KBM-7 (cell line): Measurements from ENCODE around the gene EPB41.

Experiments
- DNase-seq: peaks from one replicate; pipeline ENCODE4 v3.0.0-alpha.2; 2015
- in situ Hi-C: fragments of 300-500 bp; cut with MboI; formaldehyde crosslinking; loops from 2 replicates; pipeline ENCODE4 v1.14.3; 2020; ENCODE audit warnings: low sequenced_read_pairs, low pct_unique_long_range_greater_than_20kb, mixed read lengths

The EPB41 gene

DNA sequence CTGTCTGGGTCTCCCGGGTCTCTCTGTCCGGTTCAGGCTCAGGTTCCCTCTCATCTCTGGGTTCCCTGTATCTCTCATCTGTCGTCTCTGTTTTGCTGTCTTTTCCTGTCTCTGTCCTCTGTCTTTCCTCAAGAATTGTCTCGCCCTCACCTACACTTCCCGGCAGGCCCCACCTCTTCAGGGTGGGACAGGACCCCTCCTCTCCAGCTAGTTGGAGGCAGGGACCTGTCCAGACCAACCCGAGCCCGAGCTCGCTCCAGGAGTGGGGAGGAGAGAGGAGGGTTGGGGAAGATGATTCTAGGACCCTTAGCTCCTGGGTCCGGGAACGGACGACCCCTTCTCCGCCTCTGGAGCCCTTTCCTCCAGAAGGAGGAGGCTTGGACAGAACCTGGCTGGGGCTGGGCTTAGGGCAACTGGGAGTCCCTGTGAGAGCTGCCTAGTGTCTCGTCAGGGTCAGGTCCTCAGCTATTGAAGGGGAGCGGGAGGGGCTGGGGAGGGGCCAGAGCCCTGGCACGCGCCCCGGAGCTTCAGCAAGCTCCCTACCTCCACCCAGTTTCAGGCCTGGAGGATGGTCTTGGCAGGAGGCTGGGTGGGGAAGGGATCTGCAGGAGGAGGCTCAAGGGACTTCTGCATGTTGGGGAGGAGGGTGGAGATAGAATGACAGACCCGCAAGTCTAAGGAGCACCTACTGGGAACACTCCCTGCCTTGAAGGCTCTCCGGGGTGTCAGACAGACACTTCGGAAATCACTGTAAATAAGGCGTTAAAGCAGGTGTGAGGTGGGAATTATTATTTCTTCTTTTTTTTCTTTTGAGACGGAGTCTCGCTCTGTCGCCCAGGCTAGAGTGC, 26.3 kb upstream of the EPB41 start:
- in situ Hi-C loops = loop anchor here (10.0 to 25.0 kb wide), 2 partner anchors 147 to 299 kb away; partner anchors contain the start of gene SRSF4
- peak; percentile 40 for DNase-seq

DNA sequence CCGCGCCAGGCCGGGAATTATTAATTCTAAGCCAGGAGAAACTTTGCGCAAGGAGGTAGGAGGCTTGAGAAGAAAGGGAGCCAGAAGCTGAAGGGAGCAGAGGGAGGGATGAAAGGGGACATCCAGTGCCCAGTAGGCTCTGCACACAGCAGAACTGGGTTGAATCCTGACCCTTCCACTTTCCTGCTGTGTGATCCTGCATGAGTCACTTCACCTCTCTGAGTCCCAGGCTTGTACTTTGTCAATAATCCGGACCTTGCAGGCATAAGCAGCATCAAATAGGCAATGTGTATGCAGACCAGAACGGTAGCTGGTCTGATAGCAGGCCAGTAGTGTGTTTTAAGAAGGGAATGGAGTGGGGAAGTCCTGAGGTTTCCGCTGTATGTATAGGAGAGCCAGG, 25.5 kb upstream of the EPB41 start:
- no peak for DNase-seq
- in situ Hi-C loops = loop anchor here (10.0 to 25.0 kb wide), 2 partner anchors 146 to 298 kb away; partner anchors contain the start of gene SRSF4

DNA sequence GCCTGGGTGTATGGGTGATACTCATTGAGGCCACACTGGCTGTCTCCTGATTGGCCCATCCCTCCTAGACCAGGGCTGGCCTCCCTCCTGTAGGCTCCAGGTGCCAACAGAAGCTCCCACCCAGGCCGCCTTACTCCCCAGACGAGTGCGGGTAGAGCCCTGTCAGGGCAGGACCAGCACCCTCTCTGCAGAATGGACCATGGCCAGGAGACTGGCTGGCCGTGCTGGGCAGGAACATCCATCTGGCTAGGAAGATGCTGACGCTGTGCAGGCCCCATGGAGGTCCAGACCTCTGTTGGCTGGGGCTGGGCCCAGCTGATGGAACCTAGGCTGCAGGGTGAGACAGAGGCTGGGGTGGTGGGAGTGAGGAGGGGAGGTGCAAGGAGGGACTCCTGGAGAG, 25.0 kb upstream of the EPB41 start:
- DNase-seq = no peak
- in situ Hi-C loops = loop anchor here (10.0 to 25.0 kb wide), 2 partner anchors 145 to 298 kb away; partner anchors contain the start of gene SRSF4

DNA sequence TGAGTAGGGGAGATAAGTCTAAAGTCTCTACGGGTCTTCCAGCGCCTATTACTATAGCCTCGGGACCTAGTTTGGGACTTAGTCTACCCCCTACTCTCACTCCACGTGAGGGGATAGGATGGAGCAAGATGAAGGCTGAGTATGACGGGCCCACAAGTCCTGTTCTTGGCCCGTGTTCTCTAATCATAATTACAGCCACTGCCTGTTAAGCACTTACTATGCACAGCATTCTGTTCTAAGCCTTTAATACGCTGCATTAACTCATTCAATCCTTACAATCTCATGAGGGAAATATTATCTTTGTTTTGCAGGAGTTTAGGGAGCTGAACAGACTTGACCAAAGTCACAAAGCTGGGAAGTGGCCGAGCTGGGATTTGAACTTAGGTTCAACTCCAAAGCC, 23.9 kb upstream of the EPB41 start:
- no peak for DNase-seq
- in situ Hi-C loops = loop anchor here (25.0 kb wide), 1 partner anchor 297 kb away; the partner anchor contains the start of gene SRSF4

DNA sequence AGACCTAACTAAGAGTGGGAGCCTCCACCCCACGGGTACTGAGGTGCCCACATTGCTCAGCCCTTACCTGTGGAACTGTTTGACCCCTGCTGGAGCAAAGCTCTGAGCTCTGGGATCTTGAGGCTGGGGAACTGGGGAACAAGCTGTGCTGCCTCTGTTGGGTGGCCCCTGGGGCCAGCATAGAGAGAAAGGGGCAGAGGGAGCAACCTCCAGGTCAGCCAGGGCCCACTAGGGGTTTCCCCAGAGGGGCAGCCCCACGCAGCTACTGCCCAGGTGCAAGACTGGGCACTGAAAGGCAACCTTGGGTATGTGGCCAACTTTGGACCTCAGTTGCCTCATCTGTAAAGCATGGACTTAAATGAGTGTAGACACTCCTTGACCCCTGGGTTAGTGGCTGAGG, 23.5 kb upstream of the EPB41 start:
- in situ Hi-C loops = loop anchor here (25.0 kb wide), 1 partner anchor 296 kb away; the partner anchor contains the start of gene SRSF4
- DNase-seq = no peak

DNA sequence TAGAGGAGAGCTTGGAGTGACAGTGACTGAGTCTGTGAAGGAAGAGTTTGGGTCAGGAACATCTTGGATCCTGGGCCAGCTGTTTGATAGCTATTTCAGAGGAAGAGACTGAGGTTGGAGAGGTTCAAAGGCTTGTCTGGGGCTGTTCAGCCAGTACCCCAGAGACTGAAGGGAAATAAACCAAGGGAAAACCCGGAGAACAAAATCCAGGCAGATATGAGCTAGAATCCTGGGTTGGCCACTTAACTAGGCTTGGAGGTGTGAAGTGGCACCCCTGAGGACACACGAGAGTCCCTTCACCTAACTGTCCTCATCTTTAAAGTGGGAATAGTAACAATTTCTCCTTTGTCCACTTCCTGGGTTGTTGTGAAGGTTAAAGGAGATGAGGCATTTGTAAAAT, 23.1 kb upstream of the EPB41 start:
- in situ Hi-C loops = loop anchor here (25.0 kb wide), 1 partner anchor 296 kb away; the partner anchor contains the start of gene SRSF4
- no peak for DNase-seq

DNA sequence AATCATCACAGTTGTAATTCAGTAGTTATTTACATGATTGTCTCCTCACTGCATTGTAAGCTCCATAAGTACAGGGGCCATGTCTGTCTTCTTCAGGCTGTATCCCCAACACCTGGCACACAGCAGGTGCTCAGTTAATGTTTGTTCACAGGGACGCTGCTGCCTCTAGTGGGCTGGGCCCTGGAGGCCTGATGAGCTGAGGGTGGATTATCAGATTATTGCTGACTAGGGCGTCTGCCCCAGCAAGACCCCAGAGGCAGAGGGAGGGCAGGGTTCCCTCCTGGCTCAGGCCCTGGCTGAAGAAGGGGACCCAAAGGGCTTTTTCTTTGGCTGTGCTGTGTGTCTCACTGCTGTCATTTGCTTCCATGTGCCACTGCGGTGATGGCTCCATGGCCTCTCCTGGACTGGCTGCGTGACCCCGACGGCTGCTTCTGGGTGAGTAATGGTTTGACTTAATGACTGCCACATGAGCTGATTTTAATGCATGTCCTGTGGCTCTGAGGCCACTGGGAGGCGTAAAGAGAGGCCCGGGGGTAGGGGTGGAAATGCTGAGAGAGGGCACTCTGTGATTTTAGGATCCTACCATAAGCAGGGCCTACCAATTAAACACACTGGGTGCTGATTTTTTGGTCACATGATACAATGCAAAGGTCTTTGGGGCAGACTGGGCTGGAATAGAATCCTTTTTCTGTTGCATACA, 20.8 kb upstream of the EPB41 start:
- no peak for DNase-seq
- in situ Hi-C loops = loop anchor here (25.0 kb wide), 1 partner anchor 294 kb away; the partner anchor contains the start of gene SRSF4

DNA sequence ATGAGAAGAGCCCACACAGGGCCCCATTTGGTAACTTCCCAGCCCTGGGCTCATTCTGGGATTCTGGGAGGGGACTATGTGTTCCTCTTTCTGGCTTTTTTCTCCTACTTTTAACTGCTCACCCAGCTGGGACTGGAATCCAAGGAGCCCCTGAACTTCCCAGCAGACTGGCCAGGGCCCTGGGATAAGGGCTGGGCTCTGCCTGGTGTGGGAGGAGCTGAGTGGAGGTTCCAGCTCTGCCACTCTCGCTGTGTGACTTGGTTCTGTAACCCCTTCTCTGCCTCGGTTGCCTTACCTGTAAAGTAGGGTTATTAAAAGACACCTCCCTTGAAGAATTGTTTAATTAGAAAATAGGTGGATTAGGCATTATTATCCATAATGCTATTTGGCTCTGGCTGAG, 19.6 kb upstream of the EPB41 start:
- DNase-seq = no peak
- in situ Hi-C loops = loop anchor here (25.0 kb wide), 1 partner anchor 293 kb away; the partner anchor contains the start of gene SRSF4

DNA sequence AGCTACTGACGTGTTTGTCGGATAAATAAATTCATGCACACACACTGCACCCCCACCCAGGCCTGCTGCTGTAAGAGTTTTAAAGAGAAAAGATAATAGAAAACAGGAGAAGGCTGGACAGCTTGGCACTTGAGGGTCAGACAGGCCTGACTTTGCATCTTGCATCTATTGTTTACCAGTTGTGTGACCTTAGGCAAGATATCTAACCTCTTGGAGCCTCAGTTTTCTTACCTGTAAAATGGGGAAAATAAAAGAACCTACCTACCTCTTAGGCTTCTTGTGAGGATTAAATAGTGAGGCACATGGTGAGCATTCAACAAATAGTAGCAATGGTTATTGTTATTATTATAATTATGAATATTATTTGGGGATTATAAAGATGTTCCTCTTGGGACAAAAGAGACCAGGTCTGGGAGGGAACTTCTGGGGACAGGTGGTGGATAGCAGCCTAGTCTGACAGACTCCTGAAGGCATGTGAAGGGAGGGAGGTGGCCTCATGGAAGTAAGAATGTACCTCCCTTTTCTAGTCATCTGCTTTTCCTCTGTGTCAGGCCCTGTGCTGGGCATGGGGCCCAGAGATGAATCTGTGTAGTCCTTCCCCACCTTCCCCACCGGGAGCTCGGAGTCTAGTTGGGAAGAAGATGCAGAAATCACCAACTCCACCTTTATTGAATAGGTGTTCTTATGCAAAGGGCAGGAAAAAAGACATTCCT, 18.3 kb upstream of the EPB41 start:
- no peak for DNase-seq

DNA sequence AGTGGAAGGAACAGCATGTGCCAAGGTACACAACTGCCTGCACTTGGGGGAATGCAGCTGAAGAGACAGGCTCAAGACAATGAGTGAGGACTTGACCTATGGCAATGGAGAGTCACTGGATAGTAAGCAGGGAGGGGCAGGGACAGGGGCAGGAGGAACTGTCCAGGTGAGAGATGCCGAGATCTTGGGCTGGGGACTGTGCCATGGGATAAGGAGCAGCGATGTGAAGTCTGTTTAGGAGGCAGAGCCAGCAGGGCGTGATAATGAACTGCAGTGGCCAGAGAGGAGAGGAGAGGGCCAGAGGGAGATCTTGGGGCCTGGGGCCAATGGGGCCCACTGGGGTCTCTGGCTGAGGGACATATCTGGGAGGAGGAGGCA, 17.8 kb upstream of the EPB41 start:
- in situ Hi-C loops = loop anchor here (25.0 kb wide), 1 partner anchor 291 kb away; the partner anchor contains the start of gene SRSF4
- DNase-seq = no peak

More for the DNA sequence above, 18.3 kb upstream of the EPB41 start:
- in situ Hi-C loops = loop anchor here (25.0 kb wide), 1 partner anchor 291 kb away; the partner anchor contains the start of gene SRSF4

DNA sequence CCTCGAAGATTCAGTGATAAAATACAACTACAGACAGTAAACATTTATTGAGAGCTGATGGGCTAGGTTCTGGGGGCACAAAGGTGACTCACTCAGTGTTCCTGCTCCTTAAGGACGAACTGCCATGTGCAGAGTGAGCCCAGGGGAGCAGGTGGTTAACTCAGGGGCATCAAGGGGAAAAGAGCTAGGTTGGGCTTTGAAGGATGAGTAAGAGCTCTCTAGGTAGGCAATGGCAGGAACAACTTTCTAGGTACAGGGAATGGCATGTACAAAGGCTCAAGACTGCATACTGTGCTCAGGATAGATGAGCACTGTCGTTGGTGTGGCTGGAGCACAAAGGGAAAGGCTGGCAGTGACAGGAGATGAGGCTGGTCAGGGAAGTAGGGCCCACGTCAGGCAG, 16.6 kb upstream of the EPB41 start:
- no peak for DNase-seq
- in situ Hi-C loops = loop anchor here (25.0 kb wide), 1 partner anchor 290 kb away; the partner anchor contains the start of gene SRSF4

DNA sequence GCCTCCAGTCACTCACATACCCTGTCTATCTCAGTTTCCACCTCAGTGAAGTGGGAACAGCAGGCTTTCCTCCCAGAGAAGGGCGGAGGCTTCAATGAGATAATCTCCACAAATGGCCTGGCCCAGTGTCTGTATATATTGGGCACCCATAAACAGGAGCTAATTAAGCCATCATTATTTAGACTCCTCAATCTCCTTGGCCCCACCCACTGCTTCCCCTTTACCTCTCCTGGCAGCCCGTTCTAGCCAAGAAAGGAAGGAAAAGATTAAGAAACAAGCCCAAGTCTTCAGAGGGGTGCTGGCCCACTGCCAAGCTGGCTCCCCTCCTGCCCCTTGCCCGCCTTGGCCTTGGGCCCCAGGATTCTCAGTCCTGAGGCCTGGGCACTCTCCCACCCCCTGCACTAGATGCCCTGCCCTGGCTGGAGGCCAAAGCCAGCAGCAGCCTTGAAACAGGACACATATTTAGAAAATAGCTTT, 15.9 kb upstream of the EPB41 start:
- in situ Hi-C loops = loop anchor here (25.0 kb wide), 1 partner anchor 289 kb away; the partner anchor contains the start of gene SRSF4
- DNase-seq = no peak

DNA sequence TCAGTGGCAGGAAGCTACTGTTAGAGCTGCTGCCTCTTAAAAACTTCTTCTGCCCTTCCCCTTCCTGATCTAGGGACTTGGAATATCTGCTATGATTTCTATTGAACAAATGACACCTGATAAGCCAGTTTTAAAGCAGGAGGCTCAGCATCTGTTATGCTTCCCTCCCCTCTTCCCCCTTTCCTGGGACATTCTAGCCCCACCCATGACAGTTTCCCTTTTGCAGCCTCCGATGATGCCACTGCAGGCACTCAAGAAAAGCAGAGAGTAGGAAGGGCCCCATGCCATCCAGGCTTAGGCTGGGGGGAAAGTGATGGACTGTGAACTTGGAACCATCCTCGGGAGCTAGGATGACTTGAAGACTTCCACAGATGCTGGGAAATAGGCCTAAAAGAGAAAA, 15.1 kb upstream of the EPB41 start:
- in situ Hi-C loops = loop anchor here (25.0 kb wide), 1 partner anchor 288 kb away; the partner anchor contains the start of gene SRSF4
- DNase-seq = no peak

DNA sequence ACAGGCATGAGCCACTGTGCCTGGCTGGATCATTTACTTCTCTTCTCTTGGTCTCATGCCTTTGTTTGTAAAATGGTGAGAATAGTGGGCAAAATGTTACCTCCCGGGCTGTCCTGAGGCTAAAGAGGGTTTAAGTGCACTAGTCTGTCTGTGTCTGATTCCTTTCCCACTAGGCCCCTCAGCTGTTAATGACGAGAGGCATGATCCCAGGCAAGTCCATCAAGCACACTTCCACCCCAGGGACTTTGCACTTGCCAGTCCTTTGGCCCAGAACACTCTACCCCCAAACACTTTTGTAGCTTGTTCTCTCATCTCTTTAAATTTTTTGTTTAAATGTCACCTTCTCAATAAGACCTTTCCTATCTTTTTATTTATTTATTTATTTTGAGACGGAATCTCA, 13.8 kb upstream of the EPB41 start:
- DNase-seq = no peak
- in situ Hi-C loops = no loop called here

DNA sequence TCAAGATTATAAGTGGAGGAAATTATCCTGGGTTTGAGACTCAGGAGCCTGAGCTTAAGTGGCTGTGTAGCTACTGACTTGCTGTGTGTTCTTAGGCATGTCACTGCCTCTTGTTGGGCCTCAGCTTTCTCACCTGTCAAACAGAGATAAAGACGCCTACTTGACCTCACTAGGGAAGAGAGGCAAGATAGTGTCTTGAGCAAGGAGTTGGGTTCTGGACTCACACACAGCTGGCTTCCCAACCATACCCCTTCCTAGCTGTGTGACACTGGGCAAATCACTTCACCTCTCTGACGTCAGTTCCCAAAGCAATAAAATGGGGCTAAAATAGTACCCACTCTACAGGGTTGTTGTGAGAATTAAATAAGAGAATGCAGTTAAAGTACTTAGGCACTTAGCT, 11.6 kb upstream of the EPB41 start:
- in situ Hi-C loops = no loop called here
- DNase-seq = no peak

DNA sequence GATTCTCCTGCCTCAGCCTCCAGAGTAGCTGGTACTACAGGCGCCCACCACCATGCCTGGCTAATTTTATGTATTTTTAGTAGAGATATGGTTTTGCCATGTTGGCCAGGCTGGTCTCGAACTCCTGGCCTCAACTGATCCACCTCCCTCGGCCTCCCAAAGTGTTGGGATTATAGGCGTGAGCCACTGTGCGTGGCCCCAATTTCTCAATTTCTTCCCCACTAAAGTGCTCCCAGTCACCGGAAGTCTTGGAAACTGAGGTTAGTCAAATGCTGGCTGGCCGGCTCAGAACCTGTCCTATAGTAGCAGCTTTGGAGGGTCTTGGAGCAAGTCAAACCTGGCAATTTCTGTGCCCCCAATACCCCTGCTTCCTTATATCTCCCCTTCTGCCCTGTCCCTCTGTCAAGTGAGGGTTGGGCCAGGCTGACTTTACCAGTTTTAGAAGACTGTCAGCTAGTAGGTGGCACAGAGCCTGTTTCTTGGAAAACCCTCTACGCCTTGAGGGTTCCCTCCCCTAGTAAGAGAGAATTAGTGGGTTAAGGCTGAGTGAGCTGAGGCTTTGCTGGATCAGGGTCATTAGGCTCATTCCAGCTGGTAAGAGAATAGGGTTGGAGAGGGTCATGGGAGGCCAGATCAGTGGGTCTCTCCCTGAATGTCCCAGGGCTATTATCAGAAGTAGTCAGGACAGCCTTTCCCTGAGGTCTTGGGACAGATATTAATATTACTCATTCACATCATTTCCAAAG, 8.3 kb upstream of the EPB41 start:
- in situ Hi-C loops = no loop called here
- DNase-seq = no peak

DNA sequence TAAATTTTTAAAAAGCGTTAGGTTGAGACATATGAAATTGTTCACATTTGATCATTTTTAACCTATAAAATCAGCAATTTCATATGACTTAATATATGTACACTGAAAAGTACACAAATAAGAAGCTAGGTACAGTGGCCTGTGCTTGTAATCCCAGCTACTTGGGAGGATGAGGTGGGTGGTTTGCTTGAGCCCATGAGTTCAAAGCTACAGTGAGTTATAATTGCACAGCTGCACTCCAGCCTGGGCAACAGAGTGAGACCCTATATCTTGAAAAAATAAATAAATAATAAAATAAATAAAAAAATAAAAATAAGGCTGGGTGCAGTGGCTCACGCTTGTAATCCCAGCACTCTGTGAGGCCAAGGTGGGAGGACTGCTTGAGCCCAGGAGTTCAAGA, 5.2 kb upstream of the EPB41 start:
- in situ Hi-C loops = no loop called here
- no peak for DNase-seq

DNA sequence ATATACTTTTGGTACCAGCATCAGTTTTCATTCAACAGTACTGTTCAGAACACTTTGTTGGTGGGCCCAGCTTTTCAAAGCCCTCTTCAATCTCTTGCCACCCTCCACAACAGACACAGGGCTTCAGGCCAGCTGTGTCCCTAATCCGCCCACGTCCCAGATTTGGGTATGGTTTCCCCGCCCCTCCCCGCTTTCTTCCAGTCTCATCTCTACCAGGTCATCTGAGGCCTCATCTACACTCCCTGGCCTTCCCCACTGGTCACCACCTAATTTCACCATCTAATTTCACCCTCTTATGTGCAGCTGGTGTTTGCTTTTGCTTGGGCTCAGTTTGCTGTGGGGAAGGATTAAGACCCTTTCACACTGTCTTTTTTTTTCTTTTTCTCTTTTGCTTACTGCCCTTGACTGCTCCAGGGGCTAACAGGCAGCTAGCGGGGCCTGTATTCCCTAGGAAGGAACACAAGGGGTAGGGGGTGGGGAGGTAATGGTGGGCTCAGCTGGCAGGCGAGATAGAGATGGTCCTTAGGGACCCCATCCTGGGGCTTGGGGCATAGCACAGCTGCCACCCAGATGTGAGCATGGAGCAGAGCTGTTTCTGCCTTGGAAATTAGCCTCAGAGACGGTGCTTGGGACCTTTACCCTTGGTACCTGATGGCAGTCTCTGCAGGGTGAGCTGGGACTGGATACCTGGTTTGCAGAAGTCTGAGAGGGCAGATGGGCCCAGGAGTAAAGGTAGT, 3.8 kb upstream of the EPB41 start:
- no peak for DNase-seq
- in situ Hi-C loops = no loop called here
